GM21576 (cell line): ENCODE measurements around the gene EMCN.
"Not testable (repeated sequence)": the region's sequence is repeated elsewhere in the genome, so short reads cannot be mapped to it uniquely, and the experiment has no call there.

Source experiments
- ATAC-seq: cut with Tn5 transposase; IDR thresholded peaks from one replicate; pipeline ENCODE4 v1.9.1; 2021; ENCODE audit warnings: mild to moderate bottlenecking, moderate library complexity; ENCODE audit not compliant: unreplicated experiment

Gene EMCN

DNA sequence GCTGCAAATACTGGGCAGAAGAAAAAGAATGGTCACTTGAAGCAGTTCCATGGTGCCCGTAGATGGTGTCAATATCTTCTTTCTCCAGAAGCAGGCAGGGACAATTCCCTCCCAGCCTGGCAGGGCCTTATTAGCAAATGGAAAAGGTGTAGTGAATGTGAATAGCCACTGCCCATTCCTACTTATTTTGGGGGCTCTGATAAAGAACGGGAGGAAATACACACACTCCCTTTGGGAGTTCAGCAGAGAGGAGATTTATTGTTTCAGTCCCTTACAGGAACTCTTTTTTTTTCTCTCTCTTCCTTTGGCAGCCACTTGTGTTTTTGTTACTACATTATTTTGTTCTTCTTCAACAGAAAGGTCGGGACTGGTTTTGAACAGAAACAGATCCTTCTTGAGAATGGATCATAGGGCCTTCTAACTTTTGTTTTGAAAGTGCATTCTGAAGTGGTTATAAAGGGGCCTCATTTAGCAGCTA is at the start of gene EMCN:
Gene EMCN, minus strand, starts transcription at position 159 of the 478 bp plus-strand sequence. Its CDS starts 108 bp downstream, at position 51.
- no peak for ATAC-seq

GRCh38 chr4:100566396-100566795 is 48.6 kb upstream of the EMCN start:
- ATAC-seq, result no peak

- no peak for ATAC-seq
Observed at GRCh38 chr4:100557306-100557705, 39.5 kb upstream of the EMCN start.

DNA sequence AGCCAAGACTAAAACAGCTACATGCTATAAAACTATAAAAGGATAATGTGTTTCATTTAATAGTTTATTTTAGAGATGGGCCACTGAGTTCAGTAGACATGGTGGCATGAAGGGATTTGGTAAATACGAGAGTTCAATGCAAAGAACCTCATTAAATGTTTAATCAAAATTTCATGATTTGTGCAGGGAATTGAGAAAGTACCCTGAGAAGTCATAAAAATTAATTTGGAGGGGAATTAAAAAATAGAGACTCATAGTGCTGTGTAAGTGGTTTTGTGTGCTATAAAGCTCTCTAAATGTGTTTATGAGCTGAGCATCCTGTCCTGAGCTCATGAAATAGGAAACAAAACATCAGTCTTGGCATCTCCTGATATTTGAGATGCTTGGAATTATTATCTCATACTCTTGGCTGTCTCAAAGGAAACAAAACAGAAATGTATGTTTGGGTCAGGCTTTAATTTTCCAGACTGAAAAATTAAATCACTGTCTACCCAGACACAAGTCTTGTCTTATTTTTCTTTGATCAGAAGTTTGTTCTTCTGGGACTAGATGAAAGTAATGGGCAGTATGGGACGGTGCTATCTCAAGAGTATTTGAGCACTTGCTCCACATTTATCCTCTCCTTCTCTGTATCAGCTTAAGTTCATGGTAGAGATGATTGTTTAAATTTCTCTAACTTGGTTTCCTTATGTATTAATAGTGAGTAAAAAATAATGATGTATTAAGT is 38.0 kb upstream of the EMCN start:
- no peak for ATAC-seq

GRCh38 chr4:100548200-100548560 is 30.4 kb upstream of the EMCN start:
- ATAC-seq, result no peak

GRCh38 chr4:100547541-100548199 is 29.8 kb upstream of the EMCN start:
- no peak for ATAC-seq

GRCh38 chr4:100545427-100545826 is 27.6 kb upstream of the EMCN start:
- ATAC-seq, result no peak

GRCh38 chr4:100540131-100540530 is 22.3 kb upstream of the EMCN start:
- ATAC-seq, result no peak

- no peak for ATAC-seq
Observed at GRCh38 chr4:100539706-100540105, 21.9 kb upstream of the EMCN start.

DNA sequence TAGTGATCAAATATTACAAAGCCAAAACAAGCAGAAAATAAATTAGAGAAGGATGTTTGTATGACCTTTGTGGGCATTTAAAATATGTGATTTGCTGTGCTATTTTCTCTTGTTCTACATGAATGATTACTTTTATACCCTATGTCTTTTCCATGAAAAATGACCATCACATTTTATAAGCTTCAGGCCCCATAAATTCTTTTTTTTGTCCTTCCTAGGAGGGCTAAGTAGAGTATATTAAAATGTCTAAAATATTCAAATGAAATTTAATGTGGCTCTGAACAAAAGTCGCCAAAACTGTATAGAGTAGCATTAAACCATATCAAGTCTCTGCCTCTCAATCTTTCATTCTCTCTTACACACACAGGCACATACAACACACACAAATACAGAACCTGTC is 15.9 kb upstream of the EMCN start:
- no peak for ATAC-seq

DNA sequence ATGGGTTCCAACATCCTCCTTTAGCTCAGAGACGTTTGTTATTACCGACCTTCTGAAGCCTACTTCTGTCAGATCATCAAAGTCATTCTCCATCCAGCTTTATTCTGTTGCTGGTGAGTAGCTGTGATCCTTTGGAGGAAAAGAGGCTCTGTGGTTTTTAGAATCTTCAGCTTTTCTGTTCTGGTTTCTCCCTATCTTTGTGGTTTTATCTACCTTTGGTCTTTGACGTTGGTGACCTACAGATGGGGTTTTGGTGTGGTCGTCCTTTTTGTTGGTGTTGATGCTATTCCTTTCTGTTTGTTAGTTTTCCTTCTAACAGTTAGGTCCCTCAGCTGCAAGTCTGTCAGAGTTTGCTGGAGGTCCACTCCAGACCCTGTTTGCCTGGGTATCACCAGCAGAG is 12.3 kb upstream of the EMCN start:
- ATAC-seq, result not testable (repeated sequence)

DNA sequence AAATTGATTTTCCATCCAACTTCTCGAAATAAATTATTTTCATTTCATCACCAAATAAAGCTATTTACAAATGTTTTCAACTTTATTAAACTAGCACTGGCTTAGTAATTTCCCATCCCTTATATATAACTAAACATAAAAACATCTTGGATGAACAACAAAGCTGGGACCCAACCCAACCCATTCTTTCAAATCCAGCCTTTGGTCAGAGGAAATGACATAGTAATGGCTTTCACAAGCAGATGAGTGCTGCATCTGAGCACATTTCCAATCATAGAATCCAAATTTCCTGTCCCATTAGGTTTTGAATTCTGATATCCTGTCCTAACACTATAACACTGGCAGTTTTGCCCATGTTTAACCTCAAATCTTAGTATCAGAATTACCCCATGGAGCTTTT is 7.9 kb upstream of the EMCN start:
- ATAC-seq, result no peak

DNA sequence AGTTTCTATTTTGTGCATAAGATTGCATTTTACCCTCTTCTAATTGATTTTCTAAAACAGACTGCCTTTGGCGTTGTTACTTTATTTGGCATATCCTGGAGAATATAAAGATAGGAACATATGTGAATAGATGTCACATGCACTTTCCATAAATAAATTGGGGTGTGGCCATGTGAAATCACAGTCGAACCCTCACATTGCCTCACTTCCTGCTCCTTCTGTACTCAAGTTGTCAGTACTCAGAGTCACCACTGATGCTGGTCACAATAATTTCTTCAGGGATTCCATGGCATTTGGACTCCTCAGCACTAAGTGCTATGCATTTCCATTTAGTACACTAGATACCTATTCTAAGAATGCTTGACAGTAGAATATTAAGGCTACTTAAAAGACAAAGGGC is 1.4 kb upstream of the EMCN start:
- ATAC-seq, result no peak

DNA sequence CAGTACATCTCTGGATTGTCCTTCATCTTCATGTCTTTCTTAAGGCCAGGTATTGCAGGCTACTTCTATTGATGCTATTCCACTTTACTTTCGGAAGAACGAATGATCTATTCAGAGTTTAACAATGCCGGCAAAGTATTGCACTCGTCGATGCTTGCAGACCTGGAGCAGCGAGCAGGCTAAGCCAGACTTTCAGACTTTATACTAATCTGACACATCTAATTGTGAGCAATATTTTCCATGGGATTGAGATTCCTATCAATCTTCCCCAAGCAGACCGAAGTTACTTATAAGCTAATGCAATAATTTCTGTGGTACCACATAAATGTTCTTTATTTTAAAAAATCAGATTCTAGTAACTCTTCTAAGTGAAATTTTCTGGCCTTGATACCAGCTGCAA is 1.6 kb downstream of the EMCN start:
- no peak for ATAC-seq

DNA sequence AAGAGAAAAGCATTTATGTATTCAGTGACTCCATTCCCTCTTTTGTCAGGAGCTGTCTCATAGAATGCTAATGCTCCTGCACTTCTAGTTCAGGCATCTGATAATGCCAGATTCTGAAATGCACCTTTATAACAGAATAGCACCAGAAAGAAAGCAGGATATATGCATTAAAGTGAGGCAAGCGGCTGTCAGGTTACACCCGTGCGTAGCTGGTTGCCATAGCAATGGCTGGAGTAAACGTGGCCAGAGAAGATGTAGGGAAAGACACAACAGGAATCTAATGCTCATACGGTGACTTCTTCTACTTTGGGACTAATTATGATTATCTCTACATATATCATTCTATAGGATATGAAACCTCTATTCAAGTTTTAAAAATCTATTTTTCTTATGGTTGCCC is 5.9 kb downstream of the EMCN start:
- ATAC-seq, result no peak

GRCh38 chr4:100510551-100510950 is 7.3 kb downstream of the EMCN start:
- ATAC-seq, result no peak

GRCh38 chr4:100509386-100509785 is 8.4 kb downstream of the EMCN start:
- ATAC-seq, result no peak

DNA sequence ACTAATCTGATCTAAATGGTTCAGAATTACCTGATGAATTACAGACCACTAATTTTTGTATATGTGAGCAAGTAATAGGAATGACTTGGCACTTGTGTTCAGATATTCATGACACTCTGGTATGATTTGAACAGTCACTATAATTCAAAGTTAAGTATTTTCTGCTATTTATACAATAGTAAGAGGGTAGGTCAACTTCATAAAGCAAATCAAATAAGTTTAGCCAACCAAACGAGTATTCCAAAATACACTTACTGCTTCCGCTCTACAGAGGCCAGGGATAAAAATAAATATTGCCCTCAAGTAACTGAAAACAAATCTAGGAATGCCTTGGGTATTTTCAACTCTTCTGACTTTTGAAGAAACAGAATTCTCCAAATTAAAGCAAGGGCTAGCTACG is 9.1 kb downstream of the EMCN start:
- no peak for ATAC-seq

DNA sequence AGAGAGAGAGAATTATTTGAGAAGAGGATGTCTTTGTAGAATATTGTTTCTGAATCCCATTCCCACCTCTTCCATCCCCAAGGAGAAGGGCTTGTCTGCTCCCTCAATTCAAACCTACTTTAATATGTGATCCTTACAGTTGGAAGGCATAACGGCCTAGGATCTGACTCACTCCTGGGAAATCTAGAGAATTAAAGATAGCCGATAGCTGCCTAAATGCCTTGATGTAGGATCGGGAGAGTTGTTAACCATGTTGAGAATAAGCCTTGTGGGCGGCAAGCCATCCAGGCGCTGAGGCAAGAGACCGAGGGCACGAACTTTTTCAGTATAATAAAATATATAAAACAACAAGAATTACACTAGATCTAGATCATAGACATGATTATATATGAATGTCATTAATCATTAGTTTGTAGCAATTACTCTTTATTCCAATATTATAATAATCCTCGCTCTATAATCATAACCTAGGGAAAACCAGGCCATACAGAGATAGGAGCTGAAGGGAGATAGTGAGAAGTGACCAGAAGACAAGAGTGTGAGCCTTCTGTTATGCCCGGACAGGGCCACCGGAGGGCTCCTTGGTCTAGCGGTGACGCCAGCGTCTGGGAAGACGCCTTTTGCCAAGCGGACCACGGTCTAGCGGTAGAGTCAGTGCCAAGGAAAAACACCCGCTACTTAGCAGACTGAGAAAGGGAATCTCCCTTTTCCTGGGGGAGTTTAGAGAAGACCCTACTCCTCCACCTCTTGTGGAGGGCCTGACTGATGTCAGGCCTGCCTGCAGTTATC is 13.5 kb downstream of the EMCN start:
- no peak for ATAC-seq

DNA sequence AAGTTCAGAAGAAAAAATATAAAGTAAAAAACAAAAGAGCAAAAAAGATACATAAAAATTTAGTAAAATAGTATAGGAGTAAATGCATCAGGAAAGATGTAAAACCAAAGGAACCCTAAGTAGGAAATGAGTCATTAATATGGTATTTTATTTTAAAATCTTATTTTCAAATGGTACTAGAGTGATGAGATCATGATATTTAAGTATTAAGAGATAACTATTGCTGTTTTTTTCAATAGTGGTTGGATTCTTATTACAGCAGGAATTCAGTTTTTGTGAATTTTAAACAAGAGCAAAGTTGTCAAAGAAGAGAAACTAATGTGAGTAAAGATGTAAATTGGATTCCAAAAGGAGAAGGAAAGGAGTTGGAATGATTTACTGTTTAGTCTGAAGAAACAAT is 20.0 kb downstream of the EMCN start:
- ATAC-seq, result no peak

DNA sequence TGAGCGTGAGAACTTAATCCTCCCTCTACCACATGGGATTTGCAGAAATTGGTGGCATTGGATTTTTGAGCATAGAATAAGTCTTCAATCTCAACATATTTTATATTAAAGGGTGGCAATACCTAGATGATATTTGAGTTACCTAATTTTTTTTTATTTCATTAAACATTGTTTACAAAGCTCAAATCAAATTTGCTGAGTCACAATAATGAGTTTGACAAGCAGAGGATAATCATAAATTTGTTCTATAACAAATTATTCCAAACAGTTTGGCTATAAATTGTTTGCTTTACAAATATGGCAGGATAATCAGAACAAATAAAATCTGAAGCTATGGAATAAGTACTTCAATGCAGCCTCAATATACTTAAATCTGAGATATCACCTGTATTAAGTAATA is 22.7 kb downstream of the EMCN start:
- ATAC-seq, result no peak

- ATAC-seq, result no peak
Observed at GRCh38 chr4:100494166-100494565, 23.7 kb downstream of the EMCN start.
